Sciatic nerve (tissue), 2 donors: ENCODE data around the gene SEMA3B. TPM values are rescaled to one million over a fixed set of nuclear protein-coding genes. Genes with fewer than 3 reads are reported as not detected.
"Not testable (repeated sequence)": the region's sequence is repeated elsewhere in the genome, so short reads cannot be mapped to it uniquely, and the experiment has no call there.

Experiments used
- ATAC-seq: fragments of 200-7000 bp; cut with Tn5 transposase; one replicate; pipeline ENCODE4 v1.9.1; 2020; ENCODE audit warnings: mild to moderate bottlenecking, moderate library complexity
- DNase-seq: peaks from one replicate; pipeline ENCODE4 v3.0.0-alpha.2; 2020; ENCODE audit warnings: low spot score
- intact Hi-C: fragments of 100-400 bp; cut with DNase I; formaldehyde crosslinking; loops from one replicate; pipeline ENCODE4 v1.14.2; 2022
- total RNA-seq: library from RNA; stranded (reverse); fragmentation: NEBNext Ultra II Directional; extraction: Animal tissue kit (Norgen Biotek cat#: 25700); gene quantifications from one replicate; pipeline ENCODE4 v1.2.1, GENCODE V29; 2021
- donor health status: DM: no; HTN: no; CAD: no.
- donor health status: DM: no; HTN: no; CAD: no.

SEMA3B gene
- total RNA-seq, 1 donor from 2014 or later: 390 TPM

GRCh38 chr3:50284121-50284520 lies 15.2 kb downstream of the SEMA3B start:
- ATAC-seq, DNase-seq, intact Hi-C loops: not testable (repeated sequence)

DNA sequence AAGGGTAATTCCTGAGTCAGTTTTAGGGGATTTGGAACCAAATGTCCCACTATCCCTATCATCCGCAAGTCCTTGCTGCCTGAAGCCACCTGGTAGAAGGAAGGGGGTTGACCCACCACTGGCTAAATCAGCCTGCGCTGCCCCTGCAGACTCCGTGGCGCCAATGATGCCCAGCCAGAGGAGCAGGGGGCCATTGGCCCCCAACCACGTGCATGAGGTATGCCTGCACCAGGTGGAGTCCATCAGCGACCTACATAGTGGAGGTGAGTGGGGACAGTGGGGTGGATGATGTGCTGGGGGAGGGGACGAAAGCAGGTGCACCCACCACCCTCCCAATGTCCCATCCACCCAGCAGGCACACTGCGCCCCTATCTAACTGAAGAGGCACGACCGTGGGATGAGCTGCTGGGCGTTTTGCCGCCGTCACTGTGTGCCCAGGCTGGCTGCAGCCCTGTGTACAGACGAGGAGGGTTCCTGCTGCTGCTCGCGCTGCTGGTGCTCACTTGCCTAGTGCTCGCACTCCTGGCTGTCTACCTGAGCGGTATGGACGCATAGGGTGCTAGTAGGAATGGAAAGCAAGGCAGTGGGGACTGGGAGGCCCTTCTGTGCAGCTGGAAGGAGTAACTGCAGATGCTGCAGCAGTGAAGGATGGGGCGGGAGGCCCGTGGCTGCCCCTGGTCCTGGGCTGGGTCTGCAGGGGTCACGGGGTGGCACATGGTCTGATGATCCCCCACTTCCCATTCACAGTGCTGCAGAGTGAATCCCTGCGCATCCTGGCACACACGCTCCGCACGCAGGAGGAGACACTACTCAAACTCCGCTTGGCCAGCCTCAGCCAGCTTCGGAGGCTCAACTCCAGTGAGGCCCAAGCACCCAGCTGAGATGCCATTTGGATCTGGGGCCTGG lies 17.6 kb downstream of the SEMA3B start:
- ATAC-seq: no peak
- DNase-seq: no peak
- intact Hi-C loops: no loop called here

DNA sequence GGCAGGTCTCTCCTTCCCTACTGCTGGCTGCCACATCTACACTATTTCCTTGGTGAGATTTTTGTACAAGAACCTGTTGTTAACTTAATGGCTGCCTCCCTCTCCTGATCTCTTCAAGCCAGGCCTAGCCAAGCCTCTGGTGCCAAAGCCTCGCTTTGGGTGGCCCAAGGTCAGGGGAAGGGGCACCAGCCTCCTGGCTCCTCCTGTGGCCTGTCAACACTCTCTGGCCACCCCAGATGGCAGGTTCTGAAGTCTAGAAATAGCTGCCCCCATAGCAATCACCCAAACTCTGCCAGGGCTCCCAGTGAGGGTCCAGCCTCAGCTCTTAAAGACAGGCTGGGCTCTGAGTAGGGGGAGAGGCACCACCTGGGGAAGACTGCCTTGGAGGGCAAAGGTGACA lies 18.3 kb downstream of the SEMA3B start:
- DNase-seq (no peak), ATAC-seq (no peak)
- intact Hi-C loops: no loop called here

- no peak for ATAC-seq
- intact Hi-C loops: no loop called here
- DNase-seq: no peak
These were observed 19.6 kb downstream of the SEMA3B start for GRCh38 chr3:50288387-50289007.

DNA sequence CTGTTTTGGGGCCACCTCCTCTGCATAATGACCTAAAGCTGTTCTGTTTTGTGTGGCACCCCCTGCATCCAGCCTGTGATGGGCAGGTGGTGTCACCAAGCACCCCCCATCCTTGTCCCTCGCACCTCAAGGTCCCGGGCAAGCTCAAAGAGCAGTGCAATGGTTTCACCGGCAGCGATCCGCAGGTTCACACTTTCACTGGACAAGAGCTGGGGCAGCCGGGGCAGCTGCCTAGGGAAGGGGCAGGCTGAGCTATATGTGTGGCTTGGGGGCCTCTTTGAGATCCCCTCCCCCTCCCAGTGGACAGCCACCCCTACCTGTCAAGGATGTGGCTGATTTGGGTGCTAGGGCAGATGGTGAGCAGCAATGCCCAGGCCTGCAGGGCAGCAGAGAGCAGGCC lies 20.2 kb downstream of the SEMA3B start:
- intact Hi-C loops: no loop called here
- no peak for DNase-seq
- ATAC-seq: no peak

- DNase-seq (no peak), ATAC-seq (no peak)
- intact Hi-C loops: no loop called here
These were observed 21.3 kb downstream of the SEMA3B start for GRCh38 chr3:50290161-50290641.

DNA sequence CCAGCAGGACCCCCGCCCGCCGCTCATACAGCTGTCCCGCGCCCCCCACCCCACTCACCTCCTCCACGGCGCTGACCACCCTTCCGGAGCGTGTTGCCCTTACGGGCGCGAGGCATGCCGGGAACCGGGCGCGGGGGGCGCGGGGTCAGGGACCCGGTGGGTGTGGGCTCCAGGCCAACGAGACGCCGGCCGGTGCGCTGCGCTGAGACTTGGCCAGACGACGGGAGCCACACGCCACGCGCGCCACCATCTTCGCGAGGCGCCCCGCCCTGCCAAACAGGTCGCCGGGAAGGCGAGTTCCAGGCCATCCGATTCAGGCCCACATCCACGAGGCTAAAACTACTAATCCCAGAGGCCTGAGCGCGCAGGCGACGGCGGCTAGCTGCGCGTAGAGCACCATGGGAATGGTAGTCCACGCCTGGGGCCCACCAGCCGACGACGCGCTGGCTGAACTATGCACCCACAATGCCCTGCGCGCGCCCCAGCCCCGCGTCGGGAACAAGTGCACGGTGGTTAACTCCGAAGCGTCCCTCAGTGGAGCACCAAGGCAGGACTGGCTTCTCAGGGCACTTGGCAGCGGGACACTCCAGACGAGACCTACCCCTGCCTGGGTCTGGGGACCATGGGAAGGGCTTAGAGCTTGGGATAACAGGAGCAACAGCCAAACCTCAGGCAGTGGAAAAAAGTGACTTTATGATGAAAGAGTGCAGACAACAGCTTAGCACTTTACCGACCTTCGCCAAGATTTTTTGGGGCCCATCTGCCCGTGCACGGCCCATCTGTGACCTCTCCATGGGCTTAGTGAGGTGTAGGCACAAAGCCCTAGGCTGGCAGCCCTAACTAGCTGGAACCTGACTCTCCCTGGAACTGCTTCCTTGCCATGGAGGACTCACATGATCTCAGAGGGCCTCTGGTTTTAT lies 23.5 kb downstream of the SEMA3B start, which contains the start of gene IFRD2:
TSS of gene IFRD2 (minus strand) at position 271 of the 920 bp plus-strand sequence. CDS start at position 116, 155 bp downstream.
- ATAC-seq: peak; percentile 97
- DNase-seq: peak; percentile 97
- intact Hi-C loops: no loop called here

GRCh38 chr3:50293079-50293801 lies 24.3 kb downstream of the SEMA3B start:
- intact Hi-C loops: no loop called here
- DNase-seq: no peak
- no peak for ATAC-seq

DNA sequence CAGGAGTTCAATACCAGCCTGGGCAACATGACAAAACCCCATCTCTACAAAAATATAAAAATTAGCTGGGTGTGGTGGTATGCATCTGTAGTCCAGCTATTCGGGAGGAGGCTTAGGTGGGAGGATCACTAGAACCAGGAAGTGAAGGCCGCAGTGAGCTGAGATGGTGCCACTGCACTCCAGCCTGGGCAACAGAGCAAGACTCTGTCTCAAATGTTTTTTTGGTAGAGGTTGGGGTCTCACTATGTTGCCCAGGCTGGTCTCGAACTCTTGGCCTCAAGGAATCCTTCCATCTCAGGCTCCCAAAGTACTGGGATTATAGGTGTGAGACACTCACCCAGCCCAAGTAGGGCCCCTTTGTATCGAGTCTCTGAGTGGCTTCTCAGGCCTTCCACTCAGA lies 25.1 kb downstream of the SEMA3B start:
- ATAC-seq (no peak), DNase-seq (no peak)
- intact Hi-C loops: no loop called here

DNA sequence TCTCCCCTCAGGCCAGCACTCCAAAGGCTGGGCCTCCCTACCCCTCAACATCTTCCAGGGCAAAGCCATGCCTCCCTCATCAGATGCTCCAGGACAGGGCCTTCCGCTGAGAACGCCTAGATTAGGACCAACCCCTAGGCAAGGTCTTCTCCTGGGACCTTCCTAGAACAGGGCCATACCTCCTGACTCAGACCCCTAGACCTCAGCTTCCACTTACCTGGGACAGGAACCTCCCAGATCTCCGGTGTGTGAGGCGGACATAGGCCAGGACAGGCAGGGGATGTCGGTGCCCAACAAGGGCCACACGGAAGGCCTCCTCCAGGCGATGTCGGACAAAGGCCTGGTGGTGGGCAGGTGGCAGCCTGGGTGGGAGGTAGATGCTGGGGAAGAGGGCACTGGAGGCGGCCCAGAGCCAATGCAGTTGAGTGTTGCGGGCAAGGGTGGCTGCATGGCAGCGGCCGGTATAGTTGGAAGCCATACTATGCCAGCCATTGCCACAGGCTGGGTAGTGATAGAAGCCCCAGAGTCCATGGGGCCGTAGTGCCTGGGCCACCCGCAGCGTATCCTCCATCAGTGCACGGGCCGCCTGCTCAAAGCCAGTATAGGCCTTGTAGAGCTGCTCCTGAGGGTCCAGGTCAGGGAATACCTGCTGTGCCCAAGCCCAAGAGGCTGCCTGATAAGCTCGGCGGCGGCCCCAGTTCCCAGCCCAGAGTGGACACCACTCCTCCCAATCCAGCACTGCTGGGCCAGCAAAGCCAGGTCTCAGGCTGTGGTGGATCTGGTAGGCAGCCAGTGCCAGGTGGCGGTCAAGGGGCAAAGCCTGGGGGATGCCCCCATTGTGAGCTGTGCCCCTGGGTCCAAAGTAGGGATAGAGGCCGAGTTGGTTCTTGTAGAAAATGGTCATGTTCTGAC lies 25.8 kb downstream of the SEMA3B start:
- DNase-seq: no peak
- ATAC-seq: no peak

GRCh38 chr3:50295553-50296431 lies 26.8 kb downstream of the SEMA3B start:
- intact Hi-C loops: no loop called here
- DNase-seq: no peak
- ATAC-seq: no peak

More for the DNA sequence above, 25.8 kb downstream of the SEMA3B start:
- intact Hi-C loops: no loop called here

DNA sequence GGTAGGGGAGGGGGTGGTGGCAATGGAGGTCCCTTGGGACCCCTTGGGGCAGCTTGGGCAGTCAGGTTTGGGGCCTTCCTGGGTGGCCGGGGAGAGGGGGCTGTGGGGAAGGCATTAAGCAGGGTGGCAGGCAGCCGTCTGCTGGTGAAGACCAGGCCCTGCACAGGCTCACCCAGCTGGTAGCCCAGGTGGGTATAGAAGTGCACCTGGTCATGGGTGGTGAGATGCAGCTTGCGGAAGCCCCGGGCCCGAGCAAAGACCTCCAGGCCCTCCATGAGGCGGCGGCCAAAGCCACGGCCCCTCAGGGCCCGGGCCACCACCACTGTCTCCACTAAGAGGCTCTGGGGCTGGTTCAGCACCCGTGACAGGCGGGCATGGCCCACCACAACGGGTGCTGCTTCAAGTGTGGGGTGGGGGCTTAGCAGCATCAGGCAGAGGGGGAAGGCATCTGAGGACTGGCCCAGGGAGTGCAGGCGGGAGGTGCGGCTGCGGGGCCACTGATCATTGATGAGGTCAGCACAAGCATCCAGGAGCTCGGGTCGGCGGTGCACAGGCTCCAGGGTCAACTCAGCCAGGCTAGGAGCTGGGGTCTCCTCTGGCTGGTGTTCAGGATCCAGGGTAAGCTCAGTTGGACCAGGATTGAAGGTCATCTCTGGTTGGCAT lies 27.9 kb downstream of the SEMA3B start:
- ATAC-seq (no peak), DNase-seq (no peak)
- intact Hi-C loops: no loop called here

GRCh38 chr3:50297384-50297775 lies 28.4 kb downstream of the SEMA3B start:
- peak; percentile 73 for DNase-seq
- intact Hi-C loops: no loop called here
- no peak for ATAC-seq

GRCh38 chr3:50297896-50298725 lies 29.2 kb downstream of the SEMA3B start:
- intact Hi-C loops: no loop called here
- ATAC-seq (no peak), DNase-seq (no peak)
